Measurements from ENCODE around the gene PVALEF. TPM values are rescaled to one million over a fixed set of nuclear protein-coding genes. Genes with fewer than 3 reads are reported as not detected.
A peak's percentile ranks its signal among the peaks of the same experiment; 100 is the strongest.

The PVALEF gene
- total and polyA plus RNA-seq, 4 donors: not detected

DNA sequence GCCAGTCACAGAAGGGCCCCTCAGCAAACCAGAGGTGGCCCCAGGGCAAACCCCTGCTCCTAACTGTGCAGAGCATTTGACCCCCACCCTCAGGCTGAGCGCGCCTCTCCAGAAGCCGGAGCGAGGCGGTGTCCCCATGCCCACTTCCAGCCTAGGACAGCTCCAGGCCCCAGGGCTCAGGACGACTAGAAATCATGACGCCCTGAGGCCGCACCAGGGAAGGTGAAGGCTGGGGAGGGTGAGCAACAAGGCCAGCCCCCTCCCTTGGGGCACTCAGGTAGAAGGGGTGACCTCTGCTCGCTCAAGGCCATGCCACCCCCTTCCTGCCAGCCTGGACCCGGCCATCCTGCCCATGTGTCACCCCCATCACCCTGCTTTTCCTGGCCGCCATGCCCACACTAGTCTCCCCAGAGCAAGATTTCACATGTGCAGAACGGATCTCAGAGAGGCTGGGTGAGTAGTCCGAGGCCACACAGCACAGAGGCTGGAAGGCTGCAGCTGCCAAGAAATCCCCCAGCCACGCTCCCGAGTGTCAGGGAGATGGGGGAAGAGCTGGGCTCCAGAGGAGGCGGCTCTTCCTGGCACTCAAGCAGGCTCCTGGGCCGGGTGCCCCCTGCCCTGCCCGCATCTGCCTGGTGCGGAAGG, 2.1 kb upstream of the PVALEF start:
- intact Hi-C loops (cut with DNase I): no loop called here
- ATAC-seq (ENCODE audit: low FRiP score) (no peak), DNase-seq (no peak)
- H3K4me1 ChIP-seq (ENCODE audit: control insufficient read depth in 1 of 2, insufficient read depth in 2 of 2, low read length in 2 of 2): no peaks in the 10 kb centered on the region
- no peaks in the 10 kb centered on the region for H3K36me3 ChIP-seq (ENCODE audit: control insufficient read depth in 1 of 2, insufficient read depth in 2 of 2, low read length in 1 of 2)
- H3K9me3 ChIP-seq (ENCODE audit: control insufficient read depth, low read length): no peaks in the 10 kb centered on the region
- H3K27me3 ChIP-seq (ENCODE audit: control insufficient read depth in 1 of 2, insufficient read depth in 2 of 2, low read length in 1 of 2): no peaks in the 10 kb centered on the region
- H3K4me3 ChIP-seq (ENCODE audit: low read length in 2 of 2): no peak overlapping the region
- H3K27ac ChIP-seq (ENCODE audit: low read depth in 1 of 2, low read length in 2 of 2): no peak overlapping the region
- WGBS, 2 donors: 88 to 89% methylated on average over 19 of the region's 19 CpGs

DNA sequence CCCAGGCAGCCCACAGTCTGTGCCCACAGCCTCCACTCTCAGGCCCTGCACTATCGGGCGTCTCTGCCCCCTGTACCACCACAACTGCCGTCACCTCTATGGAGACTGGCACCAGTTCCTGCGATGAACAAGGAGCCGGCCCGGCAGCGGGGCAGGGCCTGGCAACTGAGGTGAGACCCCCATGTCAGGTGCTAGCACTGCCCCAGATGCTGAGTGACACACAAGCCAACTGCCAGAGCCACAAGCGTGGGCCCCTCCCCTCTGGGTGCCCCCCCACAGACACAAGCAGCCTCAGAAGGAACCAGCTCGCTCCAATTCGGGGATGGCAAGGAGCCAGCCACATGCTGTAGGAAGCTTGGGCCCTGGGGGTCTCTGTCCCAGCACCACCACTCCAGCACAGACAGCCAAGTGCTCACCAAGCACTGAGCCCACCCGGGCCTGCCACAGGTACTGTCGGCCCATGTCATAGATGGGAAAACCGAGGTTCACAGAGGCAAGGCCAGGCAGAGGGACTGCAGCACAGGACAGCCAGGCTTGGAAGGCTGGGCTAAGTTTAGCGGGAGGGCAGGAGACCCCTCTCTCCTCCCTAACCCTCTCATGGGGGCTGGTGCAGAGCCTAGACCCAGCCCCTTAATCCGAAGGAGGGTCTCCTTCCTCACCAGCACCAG, 1.5 kb upstream of the PVALEF start:
- Histone ChIP-seq H3K27me3 (ENCODE audit: control insufficient read depth in 1 of 2, insufficient read depth in 2 of 2, low read length in 1 of 2) (no peaks in the 10 kb centered on the region), H3K27ac (ENCODE audit: low read depth in 1 of 2, low read length in 2 of 2) (no peak overlapping the region), H3K9me3 (ENCODE audit: control insufficient read depth, low read length) (no peaks in the 10 kb centered on the region), H3K4me1 (ENCODE audit: control insufficient read depth in 1 of 2, insufficient read depth in 2 of 2, low read length in 2 of 2) (no peaks in the 10 kb centered on the region), H3K36me3 (ENCODE audit: control insufficient read depth in 1 of 2, insufficient read depth in 2 of 2, low read length in 1 of 2) (no peaks in the 10 kb centered on the region), H3K4me3 (ENCODE audit: low read length in 2 of 2) (no peak overlapping the region)
- DNase-seq (no peak), ATAC-seq (ENCODE audit: low FRiP score) (no peak)
- intact Hi-C loops (cut with DNase I): no loop called here
- 83 to 90% methylated on average over 15 of the region's 15 CpGs for WGBS, 2 donors

GRCh38 chr17:81164371-81165245, 699 bp upstream of the PVALEF start:
- Histone ChIP-seq H3K36me3 (ENCODE audit: control insufficient read depth in 1 of 2, insufficient read depth in 2 of 2, low read length in 1 of 2) (no peaks in the 10 kb centered on the region), H3K4me3 (ENCODE audit: low read length in 2 of 2) (no peak overlapping the region), H3K4me1 (ENCODE audit: control insufficient read depth in 1 of 2, insufficient read depth in 2 of 2, low read length in 2 of 2) (no peaks in the 10 kb centered on the region), H3K9me3 (ENCODE audit: control insufficient read depth, low read length) (no peaks in the 10 kb centered on the region), H3K27ac (ENCODE audit: low read depth in 1 of 2, low read length in 2 of 2) (no peak overlapping the region), H3K27me3 (ENCODE audit: control insufficient read depth in 1 of 2, insufficient read depth in 2 of 2, low read length in 1 of 2) (no peaks in the 10 kb centered on the region)
- DNase-seq (no peak), ATAC-seq (ENCODE audit: low FRiP score) (no peak)
- intact Hi-C loops (cut with DNase I): no loop called here
- WGBS, 2 donors: 19 to 20% methylated on average over 19 of the region's 19 CpGs

GRCh38 chr17:81166033-81166492, 756 bp downstream of the PVALEF start, which contains the start of gene AATK:
Gene AATK (minus strand): TSS chr17:81166221. CDS start chr17:81165992, 229 bp downstream.
- ATAC-seq (ENCODE audit: low FRiP score) (no peak), DNase-seq (no peak)
- intact Hi-C loops (cut with DNase I): no loop called here
- no peaks in the 10 kb centered on the region for H3K27me3 ChIP-seq (ENCODE audit: control insufficient read depth in 1 of 2, insufficient read depth in 2 of 2, low read length in 1 of 2)
- H3K9me3 ChIP-seq (ENCODE audit: control insufficient read depth, low read length): no peaks in the 10 kb centered on the region
- H3K27ac ChIP-seq (ENCODE audit: low read depth in 1 of 2, low read length in 2 of 2): no peak within 1 kb of the TSS
- WGBS, 2 donors: 1% methylated on average over 28 to 62 of the region's 62 CpGs
- H3K36me3 ChIP-seq (ENCODE audit: control insufficient read depth in 1 of 2, insufficient read depth in 2 of 2, low read length in 1 of 2): no peaks in the 10 kb centered on the region
- no peaks in the 10 kb centered on the region for H3K4me1 ChIP-seq (ENCODE audit: control insufficient read depth in 1 of 2, insufficient read depth in 2 of 2, low read length in 2 of 2)
- H3K4me3 ChIP-seq (ENCODE audit: low read length in 2 of 2): peak within 1 kb of the TSS; percentile 1 to 56

DNA sequence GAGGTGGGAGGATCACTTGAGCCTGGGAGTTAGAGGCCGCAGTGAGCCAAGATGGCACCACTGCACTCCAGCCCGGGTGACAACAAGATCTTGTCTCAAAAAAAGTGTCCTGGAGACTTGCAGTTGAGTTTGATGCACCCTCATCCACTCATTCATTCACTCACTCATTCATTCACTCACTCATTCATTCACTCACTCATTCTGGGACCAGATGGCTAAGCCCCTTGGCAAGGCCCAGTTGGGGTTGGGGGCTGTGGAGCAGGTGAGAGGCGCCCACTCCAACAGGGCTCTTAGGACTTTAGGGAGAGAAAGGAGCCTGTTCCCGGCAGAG, 1.9 kb downstream of the PVALEF start:
- H3K4me1 ChIP-seq (ENCODE audit: control insufficient read depth in 1 of 2, insufficient read depth in 2 of 2, low read length in 2 of 2): no peaks in the 10 kb centered on the region
- H3K9me3 ChIP-seq (ENCODE audit: control insufficient read depth, low read length): no peaks in the 10 kb centered on the region
- H3K27me3 ChIP-seq (ENCODE audit: control insufficient read depth in 1 of 2, insufficient read depth in 2 of 2, low read length in 1 of 2): no peaks in the 10 kb centered on the region
- WGBS, 2 donors: 94 to 97% methylated on average over 4 of the region's 4 CpGs
- H3K27ac ChIP-seq (ENCODE audit: low read depth in 1 of 2, low read length in 2 of 2): no peak overlapping the region
- intact Hi-C loops (cut with DNase I): no loop called here
- DNase-seq: no peak
- H3K36me3 ChIP-seq (ENCODE audit: control insufficient read depth in 1 of 2, insufficient read depth in 2 of 2, low read length in 1 of 2): no peaks in the 10 kb centered on the region
- ATAC-seq (ENCODE audit: low FRiP score): no peak
- H3K4me3 ChIP-seq (ENCODE audit: low read length in 2 of 2): no peak overlapping the region

DNA sequence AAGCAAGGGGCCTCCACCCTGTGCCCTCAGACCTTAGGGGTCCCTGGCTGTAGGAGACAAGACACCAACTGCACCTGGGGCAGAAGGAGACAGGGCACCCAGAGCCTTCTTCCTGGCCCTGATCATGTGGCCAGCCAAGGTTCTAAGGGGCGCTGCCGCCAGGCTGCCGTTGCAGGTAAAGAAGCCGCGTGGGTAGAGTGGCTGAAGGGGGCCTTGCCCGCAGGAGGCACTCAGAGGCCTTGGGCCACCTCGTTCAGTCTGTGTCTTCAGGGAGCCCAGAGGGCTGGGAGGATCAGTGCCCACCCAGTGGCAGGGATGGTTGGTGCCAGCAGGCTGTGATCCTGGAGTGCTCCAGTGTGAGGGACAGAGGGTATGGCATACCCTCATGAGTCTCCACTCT, 2.3 kb downstream of the PVALEF start:
- DNase-seq (no peak), ATAC-seq (ENCODE audit: low FRiP score) (no peak)
- 95 to 96% methylated on average over 7 of the region's 7 CpGs for WGBS, 2 donors
- no peaks in the 10 kb centered on the region for H3K27me3 ChIP-seq (ENCODE audit: control insufficient read depth in 1 of 2, insufficient read depth in 2 of 2, low read length in 1 of 2)
- no peaks in the 10 kb centered on the region for H3K9me3 ChIP-seq (ENCODE audit: control insufficient read depth, low read length)
- H3K36me3 ChIP-seq (ENCODE audit: control insufficient read depth in 1 of 2, insufficient read depth in 2 of 2, low read length in 1 of 2): no peaks in the 10 kb centered on the region
- intact Hi-C loops (cut with DNase I): no loop called here
- no peak overlapping the region for H3K4me3 ChIP-seq (ENCODE audit: low read length in 2 of 2)
- H3K27ac ChIP-seq (ENCODE audit: low read depth in 1 of 2, low read length in 2 of 2): no peak overlapping the region
- H3K4me1 ChIP-seq (ENCODE audit: control insufficient read depth in 1 of 2, insufficient read depth in 2 of 2, low read length in 2 of 2): no peaks in the 10 kb centered on the region

DNA sequence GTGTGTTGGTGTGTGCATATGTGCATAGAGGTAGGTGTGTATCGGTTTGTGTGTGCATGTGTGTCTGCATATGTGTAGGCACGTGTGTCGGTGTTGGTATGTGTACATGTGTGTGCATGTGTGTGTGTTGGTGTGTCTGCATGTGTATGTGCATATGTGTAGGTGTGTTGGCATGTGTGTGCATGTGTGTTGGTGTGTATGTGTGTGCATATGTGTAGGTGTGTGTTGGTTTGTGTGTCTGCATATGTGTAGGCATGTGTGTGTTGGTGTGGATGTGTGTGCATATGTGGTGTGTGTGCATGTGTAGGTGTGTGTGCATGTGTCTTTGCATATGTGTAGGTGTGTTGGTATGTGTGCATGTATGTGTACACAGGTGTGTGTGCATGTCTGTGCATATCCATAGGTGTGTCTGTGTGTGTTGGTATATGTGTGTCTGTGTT, 4.6 kb downstream of the PVALEF start:
- intact Hi-C loops (cut with DNase I): no loop called here
- no peak overlapping the region for H3K27ac ChIP-seq (ENCODE audit: low read depth in 1 of 2, low read length in 2 of 2)
- H3K27me3 ChIP-seq (ENCODE audit: control insufficient read depth in 1 of 2, insufficient read depth in 2 of 2, low read length in 1 of 2): no peaks in the 10 kb centered on the region
- H3K36me3 ChIP-seq (ENCODE audit: control insufficient read depth in 1 of 2, insufficient read depth in 2 of 2, low read length in 1 of 2): no peaks in the 10 kb centered on the region
- no peaks in the 10 kb centered on the region for H3K4me1 ChIP-seq (ENCODE audit: control insufficient read depth in 1 of 2, insufficient read depth in 2 of 2, low read length in 2 of 2)
- 74 to 93% methylated on average over 3 of the region's 3 CpGs for WGBS, 2 donors
- DNase-seq (no peak), ATAC-seq (ENCODE audit: low FRiP score) (no peak)
- no peak overlapping the region for H3K4me3 ChIP-seq (ENCODE audit: low read length in 2 of 2)
- H3K9me3 ChIP-seq (ENCODE audit: control insufficient read depth, low read length): no peaks in the 10 kb centered on the region

DNA sequence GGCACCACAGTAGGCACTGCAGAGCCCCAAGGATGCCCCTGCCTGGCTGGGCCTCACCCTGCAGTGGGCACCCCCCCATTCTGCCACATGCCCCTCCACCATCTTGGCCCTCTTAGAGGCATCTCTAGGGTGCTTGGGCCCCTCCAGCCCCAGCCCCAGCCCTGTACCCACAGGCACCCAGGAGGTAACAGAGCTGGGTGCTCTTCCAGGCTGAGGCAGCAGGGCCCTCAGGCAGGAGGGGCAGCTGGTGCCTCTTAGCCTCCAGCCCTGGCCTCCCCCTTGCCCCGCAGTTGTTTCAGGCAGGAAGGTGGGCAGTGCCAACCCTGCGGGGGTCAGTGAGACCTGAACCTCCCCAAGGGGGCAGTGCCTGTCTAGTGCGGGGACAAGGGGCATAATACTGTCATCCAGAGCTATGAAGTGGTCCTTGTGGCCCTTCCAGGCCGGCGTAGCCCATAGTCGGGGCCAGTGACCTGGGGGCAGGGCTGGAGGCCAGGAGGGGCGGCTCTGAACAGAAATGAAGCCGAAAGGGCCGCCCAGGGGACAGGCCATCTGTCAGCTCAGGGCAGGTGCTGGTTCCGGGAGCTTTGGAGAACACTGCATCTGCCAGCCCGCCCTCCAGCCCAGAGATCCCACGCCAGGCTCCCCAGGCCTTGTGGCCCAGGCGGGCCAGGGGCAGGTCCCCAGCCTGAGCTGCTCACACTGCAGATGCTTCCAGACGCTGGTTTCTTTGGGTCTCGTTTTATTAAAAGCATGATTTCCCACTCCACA, 5.6 kb downstream of the PVALEF start:
- H3K9me3 ChIP-seq (ENCODE audit: control insufficient read depth, low read length): no peaks in the 10 kb centered on the region
- no peak overlapping the region for H3K4me3 ChIP-seq (ENCODE audit: low read length in 2 of 2)
- intact Hi-C loops (cut with DNase I): no loop called here
- no peaks in the 10 kb centered on the region for H3K4me1 ChIP-seq (ENCODE audit: control insufficient read depth in 1 of 2, insufficient read depth in 2 of 2, low read length in 2 of 2)
- ATAC-seq (ENCODE audit: low FRiP score) (no peak), DNase-seq (no peak)
- no peak overlapping the region for H3K27ac ChIP-seq (ENCODE audit: low read depth in 1 of 2, low read length in 2 of 2)
- WGBS, 2 donors: 81 to 86% methylated on average over 15 of the region's 15 CpGs
- no peaks in the 10 kb centered on the region for H3K36me3 ChIP-seq (ENCODE audit: control insufficient read depth in 1 of 2, insufficient read depth in 2 of 2, low read length in 1 of 2)
- H3K27me3 ChIP-seq (ENCODE audit: control insufficient read depth in 1 of 2, insufficient read depth in 2 of 2, low read length in 1 of 2): no peaks in the 10 kb centered on the region

All from aorta (tissue), 5 donors.